ENCODE data around the gene SPEN. TPM values are rescaled to one million over a fixed set of nuclear protein-coding genes. Genes with fewer than 3 reads are reported as not detected.

SPEN gene
- total and polyA plus RNA-seq, 2 of the 13 experiments (the other 11 are each of a cell fraction or from before 2014, with no cell fraction given) = 4.8 to 14.0 TPM

DNA sequence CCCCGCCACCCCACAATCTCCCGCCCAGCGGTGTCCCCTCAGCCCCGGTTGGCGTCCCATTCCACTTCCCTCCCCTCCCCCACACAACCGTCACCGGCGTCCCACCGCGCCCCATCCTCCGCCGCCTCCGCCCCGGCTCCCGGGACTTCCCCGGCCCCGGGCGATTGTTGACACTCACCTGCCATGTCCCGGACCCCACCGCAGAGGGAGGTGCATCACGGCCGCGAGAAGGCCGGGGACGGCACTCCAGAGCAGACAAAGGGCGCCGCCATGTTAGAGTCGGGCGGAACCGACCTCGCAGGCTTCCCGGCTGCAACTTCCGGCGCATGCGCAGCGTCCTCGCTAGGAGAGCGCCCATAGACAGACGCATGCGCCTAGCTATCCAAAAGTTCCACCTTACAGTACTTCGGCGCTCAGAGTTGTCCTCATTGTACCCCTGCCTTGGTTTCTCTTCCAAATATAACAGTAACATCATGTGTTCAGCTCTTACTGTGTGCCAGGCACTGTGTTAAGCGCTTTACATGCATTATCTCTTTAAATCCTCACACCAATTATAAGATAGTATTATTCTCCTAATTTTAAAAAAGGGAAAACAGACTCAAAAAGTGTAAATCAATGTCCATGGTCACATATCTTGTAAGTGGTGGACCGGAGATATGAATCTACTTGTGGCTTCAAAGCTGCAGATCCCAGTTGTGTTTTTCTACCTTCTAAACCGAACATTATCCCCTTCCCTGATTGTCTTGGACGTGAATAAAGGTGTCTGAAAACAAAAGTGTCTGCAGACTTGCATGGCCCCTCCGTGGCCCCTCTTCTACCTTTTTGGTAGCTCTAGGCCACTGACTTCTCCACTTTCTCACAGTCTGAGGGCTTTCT is 128.5 kb downstream of the SPEN start, which contains the start of gene ZBTB17 (continued):
- peak; percentile 53; the same call in 1 of the 2 replicates for TF ChIP-seq HDAC2 (CRISPR knock-in tag; IDR thresholded peaks at IDR 0.05)
- TF ChIP-seq, protein P1, sequence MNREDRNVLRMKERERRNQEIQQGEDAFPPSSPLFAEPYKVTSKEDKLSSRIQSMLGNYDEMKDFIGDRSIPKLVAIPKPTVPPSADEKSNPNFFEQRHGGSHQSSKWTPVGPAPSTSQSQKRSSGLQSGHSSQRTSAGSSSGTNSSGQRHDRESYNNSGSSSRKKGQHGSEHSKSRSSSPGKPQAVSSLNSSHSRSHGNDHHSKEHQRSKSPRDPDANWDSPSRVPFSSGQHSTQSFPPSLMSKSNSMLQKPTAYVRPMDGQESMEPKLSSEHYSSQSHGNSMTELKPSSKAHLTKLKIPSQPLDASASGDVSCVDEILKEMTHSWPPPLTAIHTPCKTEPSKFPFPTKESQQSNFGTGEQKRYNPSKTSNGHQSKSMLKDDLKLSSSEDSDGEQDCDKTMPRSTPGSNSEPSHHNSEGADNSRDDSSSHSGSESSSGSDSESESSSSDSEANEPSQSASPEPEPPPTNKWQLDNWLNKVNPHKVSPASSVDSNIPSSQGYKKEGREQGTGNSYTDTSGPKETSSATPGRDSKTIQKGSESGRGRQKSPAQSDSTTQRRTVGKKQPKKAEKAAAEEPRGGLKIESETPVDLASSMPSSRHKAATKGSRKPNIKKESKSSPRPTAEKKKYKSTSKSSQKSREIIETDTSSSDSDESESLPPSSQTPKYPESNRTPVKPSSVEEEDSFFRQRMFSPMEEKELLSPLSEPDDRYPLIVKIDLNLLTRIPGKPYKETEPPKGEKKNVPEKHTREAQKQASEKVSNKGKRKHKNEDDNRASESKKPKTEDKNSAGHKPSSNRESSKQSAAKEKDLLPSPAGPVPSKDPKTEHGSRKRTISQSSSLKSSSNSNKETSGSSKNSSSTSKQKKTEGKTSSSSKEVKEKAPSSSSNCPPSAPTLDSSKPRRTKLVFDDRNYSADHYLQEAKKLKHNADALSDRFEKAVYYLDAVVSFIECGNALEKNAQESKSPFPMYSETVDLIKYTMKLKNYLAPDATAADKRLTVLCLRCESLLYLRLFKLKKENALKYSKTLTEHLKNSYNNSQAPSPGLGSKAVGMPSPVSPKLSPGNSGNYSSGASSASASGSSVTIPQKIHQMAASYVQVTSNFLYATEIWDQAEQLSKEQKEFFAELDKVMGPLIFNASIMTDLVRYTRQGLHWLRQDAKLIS (CRISPR knock-in tag; IDR thresholded peaks at IDR 0.05) = no peak
- peak in 1 of 2 experiments; percentile 57; a peak in 1 of 4 replicates for TF ChIP-seq KLF16 (CRISPR knock-in tag; IDR thresholded peaks at IDR 0.05)
- no peak for TF ChIP-seq NPAS2 (CRISPR knock-in tag; IDR thresholded peaks at IDR 0.05; ENCODE audit: borderline replicate concordance)
- TF ChIP-seq NBN (conservative IDR thresholded peaks at IDR 0.05) = no peak
- peak; percentile 51; the same call in 1 of the 3 replicates for TF ChIP-seq MXI1 (IDR thresholded peaks at IDR 0.05; ENCODE audit: borderline replicate concordance, low read depth, low read length)
- TF ChIP-seq HOXD1 (CRISPR knock-in tag; IDR thresholded peaks at IDR 0.05) = no peak
- TF ChIP-seq ZNF205 (CRISPR knock-in tag; IDR thresholded peaks at IDR 0.05) = peak; percentile 96
- no peak for TF ChIP-seq ZNF549 (CRISPR knock-in tag; IDR thresholded peaks at IDR 0.05)
- no peak for TF ChIP-seq ZNF746 (CRISPR knock-in tag; IDR thresholded peaks at IDR 0.05)
- peak; percentile 23; the same call in 1 of the 2 replicates for TF ChIP-seq ZSCAN21 (CRISPR knock-in tag; IDR thresholded peaks at IDR 0.05; ENCODE audit: borderline replicate concordance)
- no peak for TF ChIP-seq ZBTB46 (CRISPR knock-in tag; IDR thresholded peaks at IDR 0.05; ENCODE audit: borderline replicate concordance)
- TF ChIP-seq NRL (CRISPR knock-in tag; IDR thresholded peaks at IDR 0.05; ENCODE audit: borderline replicate concordance) = no peak
- peak; percentile 69; the same call in 1 of the 2 replicates for TF ChIP-seq ZFP91 (CRISPR knock-in tag; IDR thresholded peaks at IDR 0.05; ENCODE audit: borderline replicate concordance)
- no peak for TF ChIP-seq ZNF558 (CRISPR knock-in tag; IDR thresholded peaks at IDR 0.05; ENCODE audit: borderline replicate concordance)
- TF ChIP-seq FOXK1 (CRISPR knock-in tag; IDR thresholded peaks at IDR 0.05; ENCODE audit: borderline replicate concordance, low read depth) = peak; percentile 75; the same call in 1 of the 2 replicates
- TF ChIP-seq CENPBD1 (CRISPR knock-in tag; IDR thresholded peaks at IDR 0.05; ENCODE audit: borderline replicate concordance, low read depth) = no peak
- no peak for TF ChIP-seq FOXP1 (IDR thresholded peaks at IDR 0.05)
- no peak for TF ChIP-seq FOXP1 (CRISPR knock-in tag; IDR thresholded peaks at IDR 0.05)
